ENCODE measurements around the gene NSFL1C. TPM values are rescaled to one million over a fixed set of nuclear protein-coding genes. Genes with fewer than 3 reads are reported as not detected.

Gene NSFL1C
- total RNA-seq, 2 experiments from 2014 or later: 40.2 to 80.0 TPM

DNA sequence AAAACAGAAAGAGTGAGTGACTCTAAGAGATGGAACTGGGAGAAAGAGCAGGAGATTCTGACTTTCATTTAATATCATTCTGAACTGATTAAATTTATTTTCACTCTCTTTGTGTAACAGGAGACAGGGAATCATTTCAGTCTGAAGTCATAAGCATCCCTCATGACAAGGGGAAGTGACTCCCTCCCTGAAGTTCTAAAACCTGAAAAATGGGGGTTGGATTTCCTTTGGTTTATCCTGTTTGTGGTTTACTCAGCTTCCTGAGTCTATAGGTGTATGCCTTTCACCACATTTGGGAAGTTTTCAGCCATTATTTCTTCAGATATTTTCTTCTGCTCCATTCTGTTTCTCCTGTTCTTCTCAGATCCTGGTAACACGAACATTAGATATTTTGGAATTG, 70.4 kb downstream of the NSFL1C start:
- Histone ChIP-seq H3K79me2 (ENCODE audit: insufficient read depth, low read depth, low read length) (peaks cover 15% of the 10 kb centered on the region), H3K27ac (ENCODE audit: low read depth, low read length, poor library complexity, severe bottlenecking) (no peak overlapping the region), H3K4me3 (ENCODE audit: low read depth, low read length, poor library complexity, severe bottlenecking) (no peak overlapping the region), H3K4me1 (ENCODE audit: insufficient read depth, low read length, poor library complexity, severe bottlenecking) (peaks cover 35% of the 10 kb centered on the region), H3K9me3 (ENCODE audit: low read length) (no peaks in the 10 kb centered on the region), H3K36me3 (ENCODE audit: insufficient read depth, low read length) (0 out of 2 replicates have a peak, but pooled peaks cover 2% of the 10 kb centered on the region), H2AFZ (ENCODE audit: low read length) (no peak overlapping the region), H4K20me1 (ENCODE audit: insufficient read depth, low read length) (peaks cover 10% of the 10 kb centered on the region), H3K4me2 (ENCODE audit: low read length) (no peak overlapping the region), H3K9me2 (ENCODE audit: insufficient read depth, low read length) (no peaks in the 10 kb centered on the region)
- TF ChIP-seq, protein P1, sequence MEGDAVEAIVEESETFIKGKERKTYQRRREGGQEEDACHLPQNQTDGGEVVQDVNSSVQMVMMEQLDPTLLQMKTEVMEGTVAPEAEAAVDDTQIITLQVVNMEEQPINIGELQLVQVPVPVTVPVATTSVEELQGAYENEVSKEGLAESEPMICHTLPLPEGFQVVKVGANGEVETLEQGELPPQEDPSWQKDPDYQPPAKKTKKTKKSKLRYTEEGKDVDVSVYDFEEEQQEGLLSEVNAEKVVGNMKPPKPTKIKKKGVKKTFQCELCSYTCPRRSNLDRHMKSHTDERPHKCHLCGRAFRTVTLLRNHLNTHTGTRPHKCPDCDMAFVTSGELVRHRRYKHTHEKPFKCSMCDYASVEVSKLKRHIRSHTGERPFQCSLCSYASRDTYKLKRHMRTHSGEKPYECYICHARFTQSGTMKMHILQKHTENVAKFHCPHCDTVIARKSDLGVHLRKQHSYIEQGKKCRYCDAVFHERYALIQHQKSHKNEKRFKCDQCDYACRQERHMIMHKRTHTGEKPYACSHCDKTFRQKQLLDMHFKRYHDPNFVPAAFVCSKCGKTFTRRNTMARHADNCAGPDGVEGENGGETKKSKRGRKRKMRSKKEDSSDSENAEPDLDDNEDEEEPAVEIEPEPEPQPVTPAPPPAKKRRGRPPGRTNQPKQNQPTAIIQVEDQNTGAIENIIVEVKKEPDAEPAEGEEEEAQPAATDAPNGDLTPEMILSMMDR (conservative IDR thresholded peaks at IDR 0.05; ENCODE audit: low read length): no peak
- TF ChIP-seq EZH2phosphoT487 (IDR thresholded peaks at IDR 0.05; ENCODE audit: borderline replicate concordance, low read depth, low read length): no peak
- ChIA-PET POLR2A (no interaction called here), CTCF (ENCODE audit: unreplicated experiment) (no interaction called here)
- no TSS peak for BruUV-seq (replicated peaks)
- intact Hi-C loops (cut with micrococcal nuclease; ENCODE audit: unreplicated experiment): no loop called here
- DNase-seq (ENCODE audit: low spot score): no peak

DNA sequence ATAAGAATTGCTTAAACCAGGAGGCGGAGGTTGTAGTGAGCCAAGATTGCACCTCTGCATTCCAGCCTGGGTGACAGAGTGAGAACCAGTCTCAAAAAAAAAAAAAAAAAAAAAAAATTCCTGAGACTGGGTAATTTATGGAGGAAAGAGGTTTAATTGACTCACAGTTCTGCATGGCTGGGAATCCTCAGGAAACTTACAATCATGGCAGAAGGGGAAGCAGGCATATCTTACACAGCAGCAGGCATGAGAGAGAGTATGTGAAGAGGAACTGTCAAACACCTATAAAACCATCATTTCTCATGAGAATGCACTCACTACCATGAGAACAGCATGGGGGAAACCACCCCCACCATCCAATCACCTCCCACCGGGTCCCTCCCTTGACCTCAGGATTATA, 72.0 kb downstream of the NSFL1C start:
- POLR2A ChIA-PET: no interaction called here
- DNase-seq (ENCODE audit: low spot score): no peak
- Histone ChIP-seq H4K20me1 (ENCODE audit: insufficient read depth, low read length) (peaks cover 23% of the 10 kb centered on the region), H3K9me2 (ENCODE audit: insufficient read depth, low read length) (no peaks in the 10 kb centered on the region), H3K4me3 (ENCODE audit: low read depth, low read length, poor library complexity, severe bottlenecking) (no peak overlapping the region), H3K4me2 (ENCODE audit: low read length) (no peak overlapping the region), H3K9me3 (ENCODE audit: low read length) (no peaks in the 10 kb centered on the region), H3K79me2 (ENCODE audit: insufficient read depth, low read depth, low read length) (peaks cover 30% of the 10 kb centered on the region), H3K27ac (ENCODE audit: low read depth, low read length, poor library complexity, severe bottlenecking) (no peak overlapping the region), H2AFZ (ENCODE audit: low read length) (no peak overlapping the region), H3K4me1 (ENCODE audit: insufficient read depth, low read length, poor library complexity, severe bottlenecking) (peaks cover 50% of the 10 kb centered on the region), H3K36me3 (ENCODE audit: insufficient read depth, low read length) (peaks cover 8% of the 10 kb centered on the region; the same call in 1 of the 2 replicates)
- no TSS peak for BruUV-seq (replicated peaks)
- CTCF ChIA-PET (ENCODE audit: unreplicated experiment): no interaction called here
- intact Hi-C loops (cut with micrococcal nuclease; ENCODE audit: unreplicated experiment): no loop called here
- TF ChIP-seq, protein P1 (conservative IDR thresholded peaks at IDR 0.05; ENCODE audit: low read length): no peak
- TF ChIP-seq EZH2phosphoT487 (IDR thresholded peaks at IDR 0.05; ENCODE audit: borderline replicate concordance, low read depth, low read length): no peak

DNA sequence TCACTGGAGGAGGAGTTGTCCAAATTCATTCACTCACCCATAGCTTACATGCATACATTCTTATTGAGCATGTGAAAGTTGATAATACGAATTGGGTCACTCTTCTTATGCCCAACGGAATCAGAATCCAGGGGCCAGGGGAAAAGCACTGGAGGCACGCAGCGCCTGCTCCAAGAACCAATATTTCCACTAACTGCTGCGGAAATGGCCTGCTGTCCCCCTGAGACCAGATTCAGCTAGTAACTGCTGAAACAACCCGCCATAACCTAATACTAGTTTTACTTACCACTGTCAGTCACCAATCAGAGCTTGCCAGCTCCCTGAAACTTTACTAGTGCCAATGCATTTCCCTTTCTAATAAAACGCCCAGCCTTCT, 73.2 kb downstream of the NSFL1C start:
- POLR2A ChIA-PET: interaction anchor here (0.6 kb wide), 1 partner anchor 66 kb away, joined by 6 read pairs; no protein-coding TSS in a partner anchor
- H3K9me2 ChIP-seq (ENCODE audit: insufficient read depth, low read length): no peaks in the 10 kb centered on the region
- no peak for DNase-seq (ENCODE audit: low spot score)
- intact Hi-C loops (cut with micrococcal nuclease; ENCODE audit: unreplicated experiment): loop anchor here (2.0 kb wide), 1 partner anchor 69 kb away; no protein-coding TSS in a partner anchor
- H3K36me3 ChIP-seq (ENCODE audit: insufficient read depth, low read length): peaks cover 17% of the 10 kb centered on the region; the same call in 1 of the 2 replicates
- H3K79me2 ChIP-seq (ENCODE audit: insufficient read depth, low read depth, low read length): peaks cover 41% of the 10 kb centered on the region
- peak overlapping the region; percentile 72 for H2AFZ ChIP-seq (ENCODE audit: low read length)
- CTCF ChIA-PET (ENCODE audit: unreplicated experiment): no interaction called here
- peak overlapping the region; percentile 87 for H3K4me2 ChIP-seq (ENCODE audit: low read length)
- TF ChIP-seq, protein P1 (conservative IDR thresholded peaks at IDR 0.05; ENCODE audit: low read length): no peak
- no peak for TF ChIP-seq EZH2phosphoT487 (IDR thresholded peaks at IDR 0.05; ENCODE audit: borderline replicate concordance, low read depth, low read length)
- peaks cover 35% of the 10 kb centered on the region for H4K20me1 ChIP-seq (ENCODE audit: insufficient read depth, low read length)
- peaks cover 52% of the 10 kb centered on the region for H3K4me1 ChIP-seq (ENCODE audit: insufficient read depth, low read length, poor library complexity, severe bottlenecking)
- no peaks in the 10 kb centered on the region for H3K9me3 ChIP-seq (ENCODE audit: low read length)
- H3K27ac ChIP-seq (ENCODE audit: low read depth, low read length, poor library complexity, severe bottlenecking): peak overlapping the region; percentile 27
- BruUV-seq (replicated peaks): no TSS peak
- peak overlapping the region; percentile 91 for H3K4me3 ChIP-seq (ENCODE audit: low read depth, low read length, poor library complexity, severe bottlenecking)

Data from OCI-LY7 (cell line).